ENCODE data around the gene CREG2. TPM values are rescaled to one million over a fixed set of nuclear protein-coding genes. Genes with fewer than 3 reads are reported as not detected.

The CREG2 gene
- total RNA-seq, 1 experiment from 2014 or later, result 0.21 TPM

DNA sequence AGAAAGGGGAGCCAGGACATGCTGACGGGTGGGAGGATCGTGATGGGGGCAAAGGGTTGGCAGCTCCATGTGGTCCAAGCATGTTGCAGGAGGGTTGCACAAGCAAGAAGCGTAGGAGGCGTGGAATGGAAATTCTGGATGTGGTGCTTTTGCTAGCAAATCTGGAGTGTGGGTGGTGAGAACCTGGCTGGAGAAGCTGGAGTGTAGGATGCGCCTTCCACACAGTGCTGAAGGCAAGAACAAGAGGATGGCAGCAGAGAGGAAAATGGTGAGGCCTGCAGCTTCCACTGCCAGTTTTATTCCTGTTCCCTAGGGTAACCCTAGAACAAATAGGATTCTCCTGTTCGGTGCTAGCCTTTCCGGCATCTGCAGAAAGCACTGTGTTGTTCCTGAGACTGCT, 22.4 kb downstream of the CREG2 start:
- DNase-seq (ENCODE audit: low read depth, low spot score) (no peak), ATAC-seq (no peak)
- no peak overlapping the region for H3K4me3 ChIP-seq (ENCODE audit: low read depth in 2 of 2, low read length in 2 of 2)
- no peaks in the 10 kb centered on the region for H3K9me3 ChIP-seq (ENCODE audit: control insufficient read depth, insufficient read depth, low read depth, low read length)
- H3K27me3 ChIP-seq (ENCODE audit: control insufficient read depth, insufficient read depth, low read length), result 0 out of 2 replicates have a peak, but pooled peaks cover 3% of the 10 kb centered on the region
- POLR2A ChIA-PET, result no interaction called here
- H3K4me1 ChIP-seq (ENCODE audit: control insufficient read depth, insufficient read depth, low read length), result no peaks in the 10 kb centered on the region
- in situ Hi-C loops (cut with HindIII; ENCODE audit: low pct_unique_long_range_greater_than_20kb, low sequenced_read_pairs), result no loop called here
- H3K27ac ChIP-seq (ENCODE audit: low read length), result no peak overlapping the region
- CTCF ChIA-PET, result no interaction called here
- no TSS peak for BruUV-seq (replicated peaks)
- no peaks in the 10 kb centered on the region for H3K36me3 ChIP-seq (ENCODE audit: control insufficient read depth, insufficient read depth, low read length)
- TF ChIP-seq POLR2AphosphoS5 (IDR thresholded peaks at IDR 0.05; ENCODE audit: low read depth, low read length) (no peak), SIN3A (IDR thresholded peaks at IDR 0.05; ENCODE audit: borderline replicate concordance, insufficient read depth, low read depth, low read length) (no peak), TCF7L2 (IDR thresholded peaks at IDR 0.05; ENCODE audit: low read depth, low read length) (no peak)
- TF ChIP-seq, protein P1, sequence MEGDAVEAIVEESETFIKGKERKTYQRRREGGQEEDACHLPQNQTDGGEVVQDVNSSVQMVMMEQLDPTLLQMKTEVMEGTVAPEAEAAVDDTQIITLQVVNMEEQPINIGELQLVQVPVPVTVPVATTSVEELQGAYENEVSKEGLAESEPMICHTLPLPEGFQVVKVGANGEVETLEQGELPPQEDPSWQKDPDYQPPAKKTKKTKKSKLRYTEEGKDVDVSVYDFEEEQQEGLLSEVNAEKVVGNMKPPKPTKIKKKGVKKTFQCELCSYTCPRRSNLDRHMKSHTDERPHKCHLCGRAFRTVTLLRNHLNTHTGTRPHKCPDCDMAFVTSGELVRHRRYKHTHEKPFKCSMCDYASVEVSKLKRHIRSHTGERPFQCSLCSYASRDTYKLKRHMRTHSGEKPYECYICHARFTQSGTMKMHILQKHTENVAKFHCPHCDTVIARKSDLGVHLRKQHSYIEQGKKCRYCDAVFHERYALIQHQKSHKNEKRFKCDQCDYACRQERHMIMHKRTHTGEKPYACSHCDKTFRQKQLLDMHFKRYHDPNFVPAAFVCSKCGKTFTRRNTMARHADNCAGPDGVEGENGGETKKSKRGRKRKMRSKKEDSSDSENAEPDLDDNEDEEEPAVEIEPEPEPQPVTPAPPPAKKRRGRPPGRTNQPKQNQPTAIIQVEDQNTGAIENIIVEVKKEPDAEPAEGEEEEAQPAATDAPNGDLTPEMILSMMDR (IDR thresholded peaks at IDR 0.05), result no peak
- TF ChIP-seq, protein P2, sequence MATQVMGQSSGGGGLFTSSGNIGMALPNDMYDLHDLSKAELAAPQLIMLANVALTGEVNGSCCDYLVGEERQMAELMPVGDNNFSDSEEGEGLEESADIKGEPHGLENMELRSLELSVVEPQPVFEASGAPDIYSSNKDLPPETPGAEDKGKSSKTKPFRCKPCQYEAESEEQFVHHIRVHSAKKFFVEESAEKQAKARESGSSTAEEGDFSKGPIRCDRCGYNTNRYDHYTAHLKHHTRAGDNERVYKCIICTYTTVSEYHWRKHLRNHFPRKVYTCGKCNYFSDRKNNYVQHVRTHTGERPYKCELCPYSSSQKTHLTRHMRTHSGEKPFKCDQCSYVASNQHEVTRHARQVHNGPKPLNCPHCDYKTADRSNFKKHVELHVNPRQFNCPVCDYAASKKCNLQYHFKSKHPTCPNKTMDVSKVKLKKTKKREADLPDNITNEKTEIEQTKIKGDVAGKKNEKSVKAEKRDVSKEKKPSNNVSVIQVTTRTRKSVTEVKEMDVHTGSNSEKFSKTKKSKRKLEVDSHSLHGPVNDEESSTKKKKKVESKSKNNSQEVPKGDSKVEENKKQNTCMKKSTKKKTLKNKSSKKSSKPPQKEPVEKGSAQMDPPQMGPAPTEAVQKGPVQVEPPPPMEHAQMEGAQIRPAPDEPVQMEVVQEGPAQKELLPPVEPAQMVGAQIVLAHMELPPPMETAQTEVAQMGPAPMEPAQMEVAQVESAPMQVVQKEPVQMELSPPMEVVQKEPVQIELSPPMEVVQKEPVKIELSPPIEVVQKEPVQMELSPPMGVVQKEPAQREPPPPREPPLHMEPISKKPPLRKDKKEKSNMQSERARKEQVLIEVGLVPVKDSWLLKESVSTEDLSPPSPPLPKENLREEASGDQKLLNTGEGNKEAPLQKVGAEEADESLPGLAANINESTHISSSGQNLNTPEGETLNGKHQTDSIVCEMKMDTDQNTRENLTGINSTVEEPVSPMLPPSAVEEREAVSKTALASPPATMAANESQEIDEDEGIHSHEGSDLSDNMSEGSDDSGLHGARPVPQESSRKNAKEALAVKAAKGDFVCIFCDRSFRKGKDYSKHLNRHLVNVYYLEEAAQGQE (IDR thresholded peaks at IDR 0.05; ENCODE audit: insufficient read depth in 1 of 2, low read depth in 2 of 2, low read length in 1 of 2), result no peak
- intact Hi-C loops (cut with micrococcal nuclease; ENCODE audit: unreplicated experiment), result no loop called here

DNA sequence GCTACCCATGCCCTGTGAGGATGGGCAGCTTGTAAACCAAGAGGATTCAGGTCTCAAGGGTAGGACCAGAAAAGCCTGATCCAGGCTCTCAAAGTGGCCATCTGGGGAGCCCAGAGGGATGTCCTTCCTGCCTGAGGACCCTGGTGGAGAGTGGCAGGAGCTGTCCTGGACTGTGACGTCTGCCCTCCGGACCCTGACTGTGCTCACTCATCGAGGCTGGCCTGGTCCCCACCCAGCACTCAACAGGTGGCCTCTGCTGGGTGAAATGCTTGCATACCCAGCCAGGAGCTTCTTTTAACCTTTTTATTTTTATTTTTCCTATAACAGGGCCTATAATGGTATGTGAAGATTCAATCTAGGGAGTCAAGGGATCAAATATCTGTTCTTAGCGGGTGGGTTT, 24.5 kb downstream of the CREG2 start:
- POLR2A ChIA-PET, result no interaction called here
- no TSS peak for BruUV-seq (replicated peaks)

More for the DNA sequence above, 24.5 kb downstream of the CREG2 start:
- no peak overlapping the region for H3K4me3 ChIP-seq (ENCODE audit: low read depth in 2 of 2, low read length in 2 of 2)
- H3K4me1 ChIP-seq (ENCODE audit: control insufficient read depth, insufficient read depth, low read length), result no peaks in the 10 kb centered on the region
- DNase-seq (ENCODE audit: low read depth, low spot score) (no peak), ATAC-seq (no peak)
- intact Hi-C loops (cut with micrococcal nuclease; ENCODE audit: unreplicated experiment), result no loop called here
- TF ChIP-seq SIN3A (IDR thresholded peaks at IDR 0.05; ENCODE audit: borderline replicate concordance, insufficient read depth, low read depth, low read length) (no peak), TCF7L2 (IDR thresholded peaks at IDR 0.05; ENCODE audit: low read depth, low read length) (no peak), POLR2AphosphoS5 (IDR thresholded peaks at IDR 0.05; ENCODE audit: low read depth, low read length) (no peak)
- TF ChIP-seq, protein P2 (IDR thresholded peaks at IDR 0.05; ENCODE audit: insufficient read depth in 1 of 2, low read depth in 2 of 2, low read length in 1 of 2), result no peak
- TF ChIP-seq, protein P1 (IDR thresholded peaks at IDR 0.05), result no peak
- H3K36me3 ChIP-seq (ENCODE audit: control insufficient read depth, insufficient read depth, low read length), result no peaks in the 10 kb centered on the region
- CTCF ChIA-PET, result no interaction called here
- in situ Hi-C loops (cut with HindIII; ENCODE audit: low pct_unique_long_range_greater_than_20kb, low sequenced_read_pairs), result no loop called here
- H3K27ac ChIP-seq (ENCODE audit: low read length), result no peak overlapping the region
- 0 out of 2 replicates have a peak, but pooled peaks cover 3% of the 10 kb centered on the region for H3K27me3 ChIP-seq (ENCODE audit: control insufficient read depth, insufficient read depth, low read length)
- H3K9me3 ChIP-seq (ENCODE audit: control insufficient read depth, insufficient read depth, low read depth, low read length), result no peaks in the 10 kb centered on the region
